DMS153 (cell line): ENCODE results near the gene DPH3.
"Not testable (repeated sequence)": the region's sequence is repeated elsewhere in the genome, so short reads cannot be mapped to it uniquely, and the experiment has no call there.

Experiments
- DNase-seq: peaks from one replicate; lab custom pipeline; 2025; lab: John Stamatoyannopoulos, UW

DPH3 gene

GRCh38 chr3:16264708-16265454, at the start of gene DPH3, which contains the start of gene OXNAD1:
Gene DPH3, minus strand, starts transcription at chr3:16264943. Its CDS starts 67 bp downstream, at chr3:16264876.
Gene OXNAD1, plus strand, starts transcription at chr3:16265212. Its CDS starts 5,741 bp downstream, at chr3:16270953.
- DNase-seq: peak; percentile 91

GRCh38 chr3:16313886-16314645, 49.3 kb upstream of the DPH3 start:
- no peak for DNase-seq

DNA sequence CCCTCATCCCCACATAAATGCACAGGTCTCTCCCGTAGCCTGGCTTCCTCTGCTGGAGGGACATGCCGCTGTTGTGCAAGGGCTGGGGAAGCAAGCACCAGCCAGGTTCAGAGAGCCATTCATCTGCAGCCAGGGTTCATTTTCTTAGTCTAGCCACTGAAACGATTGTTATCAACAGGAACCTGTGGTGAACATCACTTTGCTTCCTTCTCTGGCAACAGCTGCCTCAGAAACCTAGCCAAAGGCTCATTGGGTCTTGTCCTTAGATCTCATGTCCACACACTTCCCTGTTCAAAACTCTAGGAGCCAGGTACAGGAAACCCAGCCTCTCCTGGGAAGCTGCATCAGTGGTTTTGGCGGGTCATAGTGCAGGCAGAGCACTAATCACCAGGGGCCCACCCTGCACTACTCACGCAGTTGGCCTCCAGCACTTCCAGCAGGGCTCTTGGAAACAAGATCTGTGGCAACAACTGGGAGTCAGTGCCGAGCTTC, 47.3 kb upstream of the DPH3 start:
- DNase-seq: no peak

GRCh38 chr3:16310486-16310885, 45.7 kb upstream of the DPH3 start:
- DNase-seq: not testable (repeated sequence)

DNA sequence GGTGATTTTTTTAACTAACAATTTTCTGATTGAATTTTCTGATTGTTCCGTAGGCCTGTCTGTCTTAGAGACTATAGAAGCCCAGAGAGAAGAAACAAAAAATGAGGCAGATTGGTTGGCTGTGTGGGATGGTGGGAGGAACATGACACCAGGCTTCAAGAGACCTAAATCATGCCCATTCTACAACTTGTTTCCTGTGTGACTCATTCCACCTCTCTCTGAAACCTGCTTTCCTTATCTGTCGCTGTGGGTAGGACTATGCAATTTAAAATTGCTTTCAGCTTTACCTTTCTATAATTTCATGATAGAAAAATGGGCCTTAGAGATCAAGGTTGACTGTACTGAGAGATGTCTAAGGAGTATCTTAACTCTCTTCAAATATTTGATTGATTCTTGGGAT, 44.8 kb upstream of the DPH3 start:
- no peak for DNase-seq

- no peak for DNase-seq
Observed at GRCh38 chr3:16308727-16309126, 44.0 kb upstream of the DPH3 start.

DNA sequence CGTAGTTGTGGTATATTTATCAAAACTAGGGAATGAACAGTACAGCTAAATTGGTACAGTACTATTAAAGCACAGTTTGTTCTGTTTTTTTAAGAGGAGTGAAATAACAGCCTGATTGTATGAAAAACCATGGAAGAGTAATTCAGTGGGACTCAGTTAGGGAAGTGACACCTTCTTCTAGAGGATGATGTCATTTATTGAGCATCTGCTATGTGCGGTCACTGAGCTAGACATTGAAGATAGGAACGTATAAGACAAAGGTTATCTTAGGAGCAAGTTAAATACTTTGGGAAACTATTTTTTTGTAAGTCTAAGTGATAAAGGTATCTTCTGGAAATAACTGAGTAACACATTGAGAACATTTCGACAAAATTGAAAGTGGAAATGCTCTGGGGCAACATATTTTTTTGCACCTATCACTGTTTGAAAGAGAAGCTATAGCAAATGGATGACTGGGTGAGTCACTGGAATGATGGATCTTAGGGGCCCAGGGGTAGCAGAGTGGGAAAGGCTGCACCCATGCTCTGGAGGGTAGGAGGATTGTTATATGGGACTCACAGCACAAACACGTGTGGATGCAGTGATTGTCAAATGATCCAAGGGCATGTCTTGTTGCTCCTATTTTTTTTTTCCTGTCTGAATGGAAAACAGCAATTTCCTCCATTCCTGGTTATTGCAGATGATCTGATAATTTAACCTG, 43.2 kb upstream of the DPH3 start:
- DNase-seq: no peak

DNA sequence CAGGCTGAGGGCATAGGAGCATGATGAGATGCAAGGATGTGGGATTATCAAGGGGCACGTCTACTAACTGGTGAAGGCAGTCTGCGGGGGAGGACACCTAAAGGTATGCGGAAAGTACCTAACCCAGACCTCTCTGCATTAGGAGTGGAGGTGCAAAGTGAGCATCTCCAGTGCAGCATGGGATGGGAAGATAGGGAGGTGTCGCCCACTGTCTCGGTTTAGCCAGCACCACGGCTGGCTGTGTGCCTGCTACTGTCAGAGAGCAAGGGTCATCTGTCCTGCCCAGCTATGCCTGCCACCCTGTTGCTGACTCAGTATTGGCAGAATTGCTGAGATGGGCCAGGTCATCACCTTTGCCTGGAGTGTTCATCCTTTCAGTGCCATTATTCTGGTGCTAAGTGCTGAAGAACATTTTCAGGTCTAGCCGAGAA, 40.4 kb upstream of the DPH3 start:
- DNase-seq: no peak

- no peak for DNase-seq
Observed at GRCh38 chr3:16304061-16305010, 39.6 kb upstream of the DPH3 start.

GRCh38 chr3:16303037-16303575, 38.4 kb upstream of the DPH3 start:
- no peak for DNase-seq

DNA sequence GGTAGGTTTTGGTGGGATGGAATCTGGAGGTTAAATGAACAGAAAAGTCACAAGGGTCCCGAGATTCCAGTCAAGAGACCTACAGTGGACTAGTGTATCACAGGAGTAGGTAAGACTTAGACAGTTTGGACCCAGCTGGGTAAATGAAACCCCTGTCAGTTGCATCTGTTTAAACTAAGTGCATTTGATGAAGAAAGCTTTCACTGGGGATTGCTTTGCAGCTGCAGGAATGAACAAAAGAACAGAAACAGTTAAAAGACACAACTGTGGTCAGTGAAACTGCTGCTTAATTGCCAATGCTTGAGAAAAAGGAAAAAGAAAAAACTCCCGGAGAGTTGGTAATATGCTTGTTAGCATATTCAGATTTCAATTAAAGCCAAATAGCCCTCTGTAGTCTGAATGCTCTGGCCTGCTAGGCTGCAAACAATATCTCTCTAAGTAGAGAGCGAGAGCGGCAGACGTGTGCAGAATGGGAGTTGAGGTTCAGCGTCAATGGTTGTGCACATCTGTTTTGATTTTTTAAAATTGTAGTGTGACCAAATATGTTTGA, 37.4 kb upstream of the DPH3 start:
- DNase-seq: no peak

GRCh38 chr3:16301507-16301906, 36.8 kb upstream of the DPH3 start:
- no peak for DNase-seq

DNA sequence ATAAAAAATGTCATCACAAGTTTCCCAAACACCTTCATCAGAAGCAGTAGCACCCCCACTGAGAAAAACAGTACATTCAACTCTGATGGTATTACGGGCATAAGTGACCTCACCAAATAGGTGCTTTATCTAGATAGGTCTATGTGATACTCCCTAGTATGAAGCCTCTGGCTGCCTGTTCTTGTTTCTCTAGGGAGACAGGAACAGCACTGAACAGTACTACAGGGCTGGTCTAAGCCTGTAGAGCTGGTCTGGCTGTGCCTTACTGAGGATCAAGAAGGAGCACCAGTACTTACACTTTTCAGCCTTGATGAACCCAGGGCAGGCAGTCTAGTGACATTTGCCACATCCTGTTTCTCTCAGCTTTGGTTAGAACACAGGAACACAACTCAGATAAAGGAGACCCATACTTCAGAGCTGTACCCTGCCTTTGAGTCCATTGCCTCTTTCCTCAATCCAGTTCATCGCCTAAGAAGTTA, 36.2 kb upstream of the DPH3 start:
- DNase-seq: no peak

DNA sequence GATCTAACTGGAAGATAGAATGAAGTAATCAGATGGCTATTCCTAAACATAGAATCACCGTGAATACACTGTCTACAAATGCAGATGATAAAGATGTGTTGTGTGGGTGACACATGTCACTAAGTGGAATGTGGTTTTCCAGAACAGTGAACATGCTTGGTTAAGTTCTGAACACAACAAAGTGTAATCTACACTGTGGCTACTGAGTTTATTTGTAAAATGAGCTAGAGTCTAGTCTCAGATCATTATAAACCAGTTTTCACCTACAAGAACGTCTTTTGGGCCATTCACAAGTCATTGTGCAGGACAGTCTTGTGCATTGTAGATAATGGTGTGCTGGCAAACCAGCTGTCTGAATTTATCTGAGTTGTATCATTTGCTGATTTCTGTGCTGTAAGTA, 35.6 kb upstream of the DPH3 start:
- no peak for DNase-seq

GRCh38 chr3:16299746-16300145, 35.0 kb upstream of the DPH3 start:
- DNase-seq: no peak

DNA sequence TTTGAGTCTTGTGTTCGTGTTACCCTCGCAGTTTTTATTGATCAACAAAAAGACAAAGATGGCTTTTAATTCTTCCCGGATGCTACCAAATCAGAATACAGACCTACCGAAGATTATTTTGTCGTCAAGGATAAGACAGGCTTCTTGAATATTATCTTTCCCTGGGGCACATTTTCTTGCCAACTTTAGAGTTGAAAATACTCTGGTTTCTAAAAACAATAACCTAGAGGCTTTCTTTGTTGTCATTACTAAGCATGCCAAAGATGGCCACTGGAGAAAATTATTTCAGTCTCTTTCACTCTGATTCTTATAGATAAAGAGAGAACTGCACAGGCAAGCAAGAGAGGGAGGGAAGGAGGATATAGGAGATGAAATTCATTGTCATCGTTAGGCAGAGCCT, 34.1 kb upstream of the DPH3 start:
- no peak for DNase-seq

DNA sequence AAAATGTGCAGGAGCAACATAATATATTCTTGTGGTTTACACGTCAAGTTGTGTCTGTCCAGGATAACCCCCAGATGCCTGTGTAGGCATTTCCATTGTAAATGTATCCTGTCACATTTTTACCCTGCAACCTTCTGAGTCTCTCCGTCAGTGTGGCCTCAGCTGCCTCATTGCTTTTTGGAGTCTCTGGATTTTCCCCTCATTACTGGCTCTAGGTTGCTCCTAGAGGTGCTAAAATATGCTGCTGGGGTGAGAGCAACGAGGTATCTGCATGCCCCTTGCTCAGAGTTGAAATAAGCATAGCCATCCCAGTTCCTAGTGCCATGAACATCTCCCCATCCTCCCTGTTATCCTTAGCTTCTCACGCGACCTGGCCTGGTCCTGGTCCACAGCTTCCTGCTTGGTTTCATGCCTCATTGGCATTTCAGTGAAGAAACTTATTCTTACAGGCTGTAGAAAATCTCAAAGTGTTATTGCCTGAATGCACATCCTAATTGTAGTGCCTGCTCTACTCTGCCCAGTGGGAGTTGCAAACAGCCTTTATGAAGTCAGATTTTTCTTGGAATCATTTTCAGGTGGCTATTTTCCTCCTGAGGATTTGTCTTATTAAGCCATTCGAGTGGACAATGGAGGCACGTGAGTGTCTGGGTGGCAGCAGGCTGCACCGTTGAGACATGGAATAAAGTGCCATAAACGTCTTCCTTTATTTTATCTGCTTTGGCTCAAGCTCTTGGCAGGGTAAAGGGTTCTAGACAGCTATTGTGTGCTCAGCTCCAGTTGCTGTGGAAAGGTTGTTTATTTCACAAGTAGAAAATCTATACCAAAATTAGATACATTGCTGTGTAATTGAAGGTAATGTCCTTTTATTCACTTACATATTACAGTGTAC, 33.5 kb upstream of the DPH3 start:
- DNase-seq: no peak

DNA sequence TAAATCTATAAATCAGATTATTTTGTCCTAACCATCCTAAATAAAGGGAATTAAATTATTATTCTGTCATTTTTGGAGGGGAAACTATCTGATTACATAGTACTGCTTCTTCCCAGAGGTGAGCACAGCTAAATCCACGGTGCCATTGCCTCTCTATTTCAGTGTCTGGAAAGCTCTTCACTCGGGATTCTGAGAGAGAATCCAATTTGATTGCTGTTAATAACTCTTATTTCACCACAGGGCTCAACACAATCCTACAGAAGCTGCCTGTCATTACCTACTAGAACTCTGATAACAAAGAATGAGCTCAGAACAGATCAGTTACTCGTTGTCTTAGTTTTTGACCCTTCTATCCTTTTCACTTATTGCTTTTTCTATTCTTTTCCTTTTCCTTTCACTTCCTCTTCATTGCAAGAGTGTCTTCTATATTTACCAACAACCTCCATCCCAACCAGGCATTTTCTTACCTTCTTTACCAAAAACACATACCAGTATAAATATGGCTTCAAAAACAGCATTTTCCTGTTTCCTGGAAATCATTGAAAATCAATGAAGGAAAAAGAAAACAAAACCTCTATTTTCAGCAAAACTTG, 30.7 kb upstream of the DPH3 start:
- DNase-seq: no peak

GRCh38 chr3:16294844-16295243, 30.1 kb upstream of the DPH3 start:
- DNase-seq: no peak
